Dedifferentiated amniotic fluid mesenchymal stem cell (primary cell): ENCODE results near the gene ABHD17B.

Experiments used
- DNase-seq: peaks from one replicate; pipeline ENCODE4 v3.0.0-alpha.2; 2016; ENCODE audit errors: extremely low spot score

Gene ABHD17B

DNA sequence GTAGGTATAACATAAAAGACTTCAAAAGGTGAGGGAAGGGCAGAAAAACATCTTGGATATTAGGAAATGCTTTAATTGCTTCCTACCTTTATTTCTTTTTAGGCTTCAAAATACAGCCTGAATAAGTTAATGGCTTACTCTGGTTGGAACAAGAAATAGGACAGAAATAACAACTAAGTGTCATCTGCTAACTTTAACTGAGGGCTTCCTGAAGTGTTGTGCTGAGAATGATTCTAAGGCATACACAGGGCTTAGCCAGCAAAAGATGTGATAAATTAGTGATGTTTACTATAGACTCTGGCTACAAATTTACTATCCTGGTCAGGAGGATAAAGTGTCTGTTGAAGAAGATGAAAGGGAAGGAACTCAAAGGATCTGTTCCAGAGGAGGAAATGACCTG is 34.2 kb downstream of the ABHD17B start:
- no peak for DNase-seq

DNA sequence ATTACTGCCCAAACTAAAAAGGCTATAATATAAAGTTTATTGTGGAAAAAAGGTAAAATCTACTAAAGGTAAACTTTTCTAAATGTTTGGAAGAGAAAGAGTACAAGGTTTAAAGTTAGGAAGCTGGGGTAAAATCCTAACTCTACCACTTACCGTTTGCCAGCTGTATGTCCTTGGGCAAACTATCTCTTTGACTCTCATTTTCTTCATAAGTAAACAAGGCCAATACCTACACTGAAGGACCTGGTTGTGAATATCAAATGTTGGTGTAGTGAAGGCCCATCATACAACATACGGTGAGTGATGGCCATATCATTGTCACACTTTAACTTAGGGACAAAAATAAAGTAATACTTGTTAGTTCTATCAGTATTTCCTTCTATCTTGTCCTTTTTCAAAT is 34.9 kb downstream of the ABHD17B start:
- no peak for DNase-seq

- no peak for DNase-seq
Measured at GRCh38 chr9:71875345-71875744, 35.6 kb downstream of the ABHD17B start.

- DNase-seq = no peak
Measured at GRCh38 chr9:71863631-71864030, 47.4 kb downstream of the ABHD17B start.

DNA sequence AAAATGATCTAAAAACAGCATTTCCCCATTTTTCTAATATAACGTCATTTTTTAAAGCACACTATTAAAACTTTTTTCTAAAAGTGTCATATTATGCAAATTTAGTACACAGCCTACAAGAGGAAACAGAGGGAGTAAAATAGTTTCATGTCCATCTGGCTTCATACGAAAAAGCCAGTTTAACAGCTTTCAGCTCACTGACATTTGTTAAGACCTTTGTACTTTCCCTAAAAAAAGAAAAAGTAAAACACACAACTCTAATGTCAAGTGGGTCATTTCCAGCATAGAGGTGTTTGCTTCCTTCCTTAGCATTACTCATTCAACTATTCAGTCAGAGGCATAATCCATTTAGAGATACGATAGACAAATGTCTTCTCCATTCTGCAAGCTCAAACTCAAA is 49.4 kb downstream of the ABHD17B start:
- DNase-seq = no peak

DNA sequence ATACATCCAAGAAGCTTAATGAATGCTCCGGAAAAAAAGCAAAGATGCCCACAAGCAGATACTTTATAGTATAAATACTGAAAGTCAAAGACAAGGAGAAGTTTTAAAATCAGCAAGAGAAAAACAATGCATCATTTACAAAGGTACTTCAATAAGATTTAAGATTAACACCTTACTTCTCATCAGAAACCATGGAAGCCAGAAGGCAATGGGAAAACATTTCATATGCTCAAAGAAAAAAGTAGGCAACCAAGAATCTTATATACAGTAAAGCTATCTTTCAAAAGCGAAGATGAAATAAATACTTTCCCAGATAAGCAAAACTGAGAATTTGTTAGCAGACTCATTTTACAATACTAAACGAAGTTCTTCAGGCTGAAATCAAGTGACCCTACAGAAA is 51.1 kb downstream of the ABHD17B start:
- DNase-seq = no peak

GRCh38 chr9:71858812-71859211 is 52.2 kb downstream of the ABHD17B start:
- no peak for DNase-seq

GRCh38 chr9:71858102-71858798 is 52.7 kb downstream of the ABHD17B start:
- no peak for DNase-seq

- DNase-seq = no peak
Measured at GRCh38 chr9:71857159-71857558, 53.8 kb downstream of the ABHD17B start.

GRCh38 chr9:71854811-71855210 is 56.2 kb downstream of the ABHD17B start:
- DNase-seq = no peak

DNA sequence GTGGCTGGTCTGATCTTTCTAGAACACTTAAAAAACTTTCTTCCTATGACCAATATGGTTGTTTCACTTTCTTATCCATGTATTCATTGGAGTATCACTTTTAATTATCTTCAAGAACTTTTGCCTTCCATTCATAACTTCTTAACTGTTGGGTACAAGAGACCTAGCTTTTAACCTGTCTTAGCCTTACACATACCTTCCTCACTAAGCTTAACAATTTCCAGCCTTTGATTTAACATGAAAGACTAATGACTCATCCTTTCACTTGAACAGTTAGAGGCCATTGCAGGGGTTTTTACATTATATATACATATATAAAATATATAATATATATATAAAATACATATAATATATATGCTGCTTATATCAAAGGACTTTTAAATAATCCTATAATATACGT is 57.9 kb downstream of the ABHD17B start:
- DNase-seq = no peak

DNA sequence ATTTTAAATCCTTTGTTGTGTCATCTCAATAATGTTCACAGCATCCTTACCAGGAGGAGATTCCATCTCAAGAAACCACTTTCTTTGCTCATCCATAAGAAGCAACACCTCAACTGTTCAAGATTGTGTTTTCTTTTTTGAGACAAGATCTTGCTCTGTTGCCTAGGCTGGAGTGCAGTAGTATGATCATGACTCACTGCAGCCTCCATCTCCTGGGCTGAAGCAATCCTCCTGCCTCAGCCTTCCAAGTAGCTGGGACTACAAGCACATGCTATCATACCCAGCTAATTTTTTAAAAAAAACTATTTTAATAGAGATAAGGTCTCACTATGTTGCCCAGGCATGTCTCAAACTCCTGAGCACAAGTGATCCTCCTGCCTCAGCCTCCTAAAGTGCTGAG is 60.0 kb downstream of the ABHD17B start:
- no peak for DNase-seq

DNA sequence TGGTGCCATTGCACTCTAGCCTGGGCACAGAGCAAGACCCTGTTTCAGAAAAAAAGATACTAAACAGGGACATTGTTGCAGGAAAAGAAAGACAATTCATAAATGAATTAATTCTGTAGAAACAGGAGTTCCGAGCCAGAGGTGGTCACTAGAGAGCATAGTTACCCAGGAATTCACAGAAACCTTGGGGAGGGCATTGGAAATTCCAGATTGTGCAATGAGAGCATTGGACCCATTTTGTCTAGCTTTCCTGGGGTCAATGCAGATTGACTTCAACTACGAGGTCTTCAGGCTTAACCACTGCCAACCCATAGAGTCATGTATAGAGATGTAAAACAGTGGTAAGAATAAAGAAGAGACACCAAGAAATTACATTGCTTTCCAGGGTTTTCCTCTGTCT is 63.1 kb downstream of the ABHD17B start:
- DNase-seq = no peak

DNA sequence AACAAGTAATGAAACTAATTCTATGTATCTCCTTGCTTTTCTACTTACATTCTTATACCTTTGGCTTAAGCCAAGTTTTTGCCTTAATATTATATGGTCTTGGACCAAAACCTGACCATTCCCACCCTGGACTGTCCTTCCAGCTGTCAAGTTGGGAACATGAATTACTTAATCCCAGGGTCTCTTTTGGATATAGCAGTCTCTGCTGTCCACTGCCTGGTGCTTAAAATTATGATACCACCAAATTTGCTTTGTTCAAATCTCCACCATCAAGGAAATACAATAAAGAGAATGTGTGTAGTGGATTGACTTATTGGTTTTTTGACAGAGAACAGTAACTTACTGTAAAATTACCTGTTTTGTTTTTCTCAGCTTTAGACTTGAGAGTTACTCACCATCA is 66.2 kb downstream of the ABHD17B start:
- no peak for DNase-seq

DNA sequence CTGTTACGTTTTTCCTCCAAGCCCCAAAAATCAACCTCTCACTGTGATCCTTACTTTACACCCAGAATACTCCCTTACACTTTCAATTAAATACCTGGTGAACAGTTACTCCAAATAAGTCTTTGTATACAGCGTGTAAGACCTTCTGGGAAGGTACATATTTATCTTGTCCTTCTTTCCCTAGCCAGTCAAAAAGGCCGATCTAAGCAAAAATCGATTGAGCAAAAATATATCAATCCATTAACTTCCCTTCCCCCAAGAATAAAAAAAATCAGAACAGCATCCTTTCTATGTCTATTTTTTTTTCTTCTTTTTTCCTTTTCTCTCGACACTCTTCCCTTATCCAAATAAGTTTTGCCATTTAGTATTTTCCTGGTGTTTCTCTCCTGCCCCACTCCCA is 71.3 kb downstream of the ABHD17B start:
- no peak for DNase-seq

- DNase-seq = no peak
Measured at GRCh38 chr9:71835596-71835995, 75.4 kb downstream of the ABHD17B start.

GRCh38 chr9:71830929-71831328 is 80.1 kb downstream of the ABHD17B start:
- DNase-seq = no peak

GRCh38 chr9:71830153-71830552 is 80.8 kb downstream of the ABHD17B start:
- DNase-seq = no peak

- no peak for DNase-seq
Measured at GRCh38 chr9:71826279-71826678, 84.7 kb downstream of the ABHD17B start.

- no peak for DNase-seq
Measured at GRCh38 chr9:71824257-71824656, 86.7 kb downstream of the ABHD17B start.

DNA sequence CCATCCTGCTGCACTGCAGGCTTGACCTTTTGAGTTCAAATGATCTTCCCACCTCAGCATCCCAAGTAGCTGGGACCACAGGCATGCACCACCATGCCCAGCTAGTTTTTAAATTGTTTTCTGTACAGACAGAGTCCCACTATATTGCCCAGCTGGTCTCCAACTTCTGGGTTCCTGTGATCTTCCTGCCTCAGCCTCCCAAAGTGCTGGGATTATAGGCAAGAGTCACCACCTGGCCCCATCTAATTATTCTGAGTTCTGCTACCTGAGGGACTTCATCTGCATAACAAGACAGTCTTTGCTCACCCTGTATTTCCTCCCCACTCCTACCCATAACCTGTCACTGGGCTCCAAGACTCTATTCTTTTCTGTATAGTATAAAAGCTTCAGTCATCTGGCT is 88.1 kb downstream of the ABHD17B start:
- no peak for DNase-seq

GRCh38 chr9:71822456-71822855 is 88.5 kb downstream of the ABHD17B start:
- DNase-seq = no peak

GRCh38 chr9:71821405-71821804 is 89.6 kb downstream of the ABHD17B start:
- DNase-seq = no peak

DNA sequence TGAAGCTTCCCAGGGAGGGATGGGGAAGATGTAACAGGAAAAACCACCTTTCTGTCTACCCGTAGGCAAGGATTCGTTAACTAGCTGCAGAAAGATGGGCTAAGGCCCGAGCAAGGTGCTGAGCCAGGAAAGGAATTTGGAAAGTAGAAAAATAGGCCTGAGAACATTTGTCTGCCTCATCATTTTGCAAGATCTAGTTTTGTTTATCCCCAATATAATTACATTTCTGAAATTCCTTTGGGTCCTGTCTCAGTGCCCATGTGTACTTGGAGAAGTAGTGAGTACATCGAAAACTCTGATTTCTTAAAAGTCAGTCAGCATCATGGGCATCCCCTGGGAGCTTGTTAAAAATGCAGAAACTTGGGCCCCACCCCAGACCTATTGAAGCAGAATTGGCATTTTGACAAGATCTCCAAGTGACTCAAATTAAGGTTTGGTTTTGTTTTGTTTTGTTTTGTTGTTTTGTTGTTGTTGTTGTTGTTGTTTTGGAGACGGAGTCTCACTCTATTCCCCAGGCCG is 90.5 kb downstream of the ABHD17B start:
- DNase-seq = no peak
